ENCODE data around the gene HDAC9.
"Not testable (repeated sequence)": the region's sequence is repeated elsewhere in the genome, so short reads cannot be mapped to it uniquely, and the experiment has no call there.

DNA sequence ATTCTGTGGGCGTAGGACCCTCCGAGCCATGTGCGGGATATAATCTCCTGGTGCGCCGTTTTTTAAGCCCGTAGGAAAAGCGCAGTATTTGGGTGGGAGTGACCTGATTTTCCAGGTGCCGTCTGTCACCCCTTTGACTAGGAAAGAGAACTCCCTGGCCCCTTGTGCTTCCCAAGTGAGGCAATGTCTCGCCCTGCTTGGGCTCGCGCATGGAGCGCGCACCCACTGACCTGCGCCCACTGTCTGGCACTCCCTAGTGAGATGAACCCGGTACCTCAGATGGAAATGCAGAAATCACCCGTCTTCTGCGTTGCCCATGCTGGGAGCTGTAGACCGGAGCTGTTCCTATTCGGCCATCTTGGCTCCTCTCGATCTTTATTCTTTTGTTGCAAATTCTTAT, 495.2 kb downstream of the HDAC9 start:
- not testable (repeated sequence) for TF ChIP-seq EZH2 (IDR thresholded peaks at IDR 0.05; ENCODE audit: borderline replicate concordance, low read depth, low read length, severe bottlenecking); CTCF (IDR thresholded peaks at IDR 0.05; ENCODE audit: borderline replicate concordance, extremely low read depth, low read length, poor library complexity, severe bottlenecking)

Measured in DND-41 (cell line).